Measurements from ENCODE around the gene ACSL6.

- TF ChIP-seq CTCF (IDR thresholded peaks at IDR 0.05): no peak
- TF ChIP-seq POLR2A (IDR thresholded peaks at IDR 0.05): no peak
Measured at GRCh38 chr5:131997727-131998117, 13.7 kb downstream of the ACSL6 start.

Measured in esophagus squamous epithelium (tissue), 4 donors.